Measurements from ENCODE around the gene GRIFIN. TPM values are rescaled to one million over a fixed set of nuclear protein-coding genes. Genes with fewer than 3 reads are reported as not detected.

The GRIFIN gene
- polyA plus RNA-seq, 2 donors: not detected

- Histone ChIP-seq H3K27ac (ENCODE audit: low read depth in 2 of 2, low read length in 1 of 2) (no peak overlapping the region), H3K4me3 (ENCODE audit: low read depth in 1 of 2, low read length in 2 of 2) (no peak overlapping the region), H3K36me3 (ENCODE audit: control insufficient read depth in 2 of 2, insufficient read depth in 2 of 2, low read length in 1 of 2) (peaks cover 0 to 14% of the 10 kb centered on the region in 2 donors), H3K27me3 (ENCODE audit: control insufficient read depth in 1 of 2, insufficient read depth in 2 of 2, low read length in 2 of 2) (no peaks in the 10 kb centered on the region), H3K4me1 (ENCODE audit: control insufficient read depth in 2 of 2, insufficient read depth in 2 of 2, low read length in 1 of 2) (peaks cover 7 to 13% of the 10 kb centered on the region in 2 donors), H3K9me3 (ENCODE audit: control insufficient read depth in 2 of 2, insufficient read depth in 1 of 2, low read depth in 1 of 2, low read length in 1 of 2) (no peaks in the 10 kb centered on the region)
- 98% methylated on average over 85 of the region's 85 CpGs for WGBS, 2 donors
Measured at GRCh38 chr7:2432910-2433712, 43.1 kb downstream of the GRIFIN start.

- Histone ChIP-seq H3K9me3 (ENCODE audit: control insufficient read depth in 2 of 2, insufficient read depth in 1 of 2, low read depth in 1 of 2, low read length in 1 of 2) (no peaks in the 10 kb centered on the region), H3K27ac (ENCODE audit: low read depth in 2 of 2, low read length in 1 of 2) (no peak overlapping the region), H3K4me1 (ENCODE audit: control insufficient read depth in 2 of 2, insufficient read depth in 2 of 2, low read length in 1 of 2) (no peaks in the 10 kb centered on the region), H3K27me3 (ENCODE audit: control insufficient read depth in 1 of 2, insufficient read depth in 2 of 2, low read length in 2 of 2) (no peaks in the 10 kb centered on the region), H3K36me3 (ENCODE audit: control insufficient read depth in 2 of 2, insufficient read depth in 2 of 2, low read length in 1 of 2) (peaks cover 0 to 14% of the 10 kb centered on the region in 2 donors), H3K4me3 (ENCODE audit: low read depth in 1 of 2, low read length in 2 of 2) (no peak overlapping the region)
- WGBS, 2 donors: 80 to 86% methylated on average over 3 of the region's 3 CpGs
Measured at GRCh38 chr7:2431260-2431867, 44.8 kb downstream of the GRIFIN start.

- no peak overlapping the region for H3K27ac ChIP-seq (ENCODE audit: low read depth in 2 of 2, low read length in 1 of 2)
- H3K36me3 ChIP-seq (ENCODE audit: control insufficient read depth in 2 of 2, insufficient read depth in 2 of 2, low read length in 1 of 2): peaks cover 0 to 2% of the 10 kb centered on the region in 2 donors
- no peaks in the 10 kb centered on the region for H3K27me3 ChIP-seq (ENCODE audit: control insufficient read depth in 1 of 2, insufficient read depth in 2 of 2, low read length in 2 of 2)
- no peak overlapping the region for H3K4me3 ChIP-seq (ENCODE audit: low read depth in 1 of 2, low read length in 2 of 2)
- H3K4me1 ChIP-seq (ENCODE audit: control insufficient read depth in 2 of 2, insufficient read depth in 2 of 2, low read length in 1 of 2): no peaks in the 10 kb centered on the region
- H3K9me3 ChIP-seq (ENCODE audit: control insufficient read depth in 2 of 2, insufficient read depth in 1 of 2, low read depth in 1 of 2, low read length in 1 of 2): no peaks in the 10 kb centered on the region
- 89 to 91% methylated on average over 10 of the region's 10 CpGs for WGBS, 2 donors
Measured at GRCh38 chr7:2425749-2426148, 50.4 kb downstream of the GRIFIN start.

Other genes with a start within 250 kb of the GRIFIN start
- 10 to 100 TPM; 18.0 to 24.9 TPM for gene MAD1L1, start 243.5 kb downstream of the GRIFIN start, polyA plus RNA-seq
- gene MRM2, start 234.2 kb downstream of the GRIFIN start, polyA plus RNA-seq: 10 to 100 TPM; 16.8 to 19.7 TPM
- 10 to 100 TPM; 24.7 to 41.0 TPM for gene NUDT1, start 234.2 kb downstream of the GRIFIN start, polyA plus RNA-seq
- 10 to 100 TPM; 15.6 to 37.7 TPM for gene SNX8, start 162.0 kb downstream of the GRIFIN start, polyA plus RNA-seq
- gene EIF3B, start 121.6 kb downstream of the GRIFIN start, polyA plus RNA-seq: 10 to 100 TPM; 54.2 to 85.6 TPM
- gene CHST12, start 72.8 kb downstream of the GRIFIN start, polyA plus RNA-seq: 1 to 10 TPM; 6.3 to 6.8 TPM
- 10 to 100 TPM; 12.0 to 13.7 TPM for gene LFNG, start 43.4 kb upstream of the GRIFIN start, polyA plus RNA-seq
- gene BRAT1, start 79.1 kb upstream of the GRIFIN start, polyA plus RNA-seq: 10 to 100 TPM; 15.6 to 19.5 TPM
- gene IQCE, start 82.6 kb upstream of the GRIFIN start, polyA plus RNA-seq: 1 to 10 TPM; 2.4 to 3.4 TPM
- 1 to 10 TPM; 3.5 to 3.8 TPM for gene TTYH3, start 155.6 kb upstream of the GRIFIN start, polyA plus RNA-seq
- under 1 TPM; 0.10 to 0.11 TPM for gene AMZ1, start 211.8 kb upstream of the GRIFIN start, polyA plus RNA-seq

Measured in esophagus (tissue), 2 donors.